ENCODE results near the gene WDPCP.
"Not testable (repeated sequence)": the region's sequence is repeated elsewhere in the genome, so short reads cannot be mapped to it uniquely, and the experiment has no call there.

WDPCP gene

DNA sequence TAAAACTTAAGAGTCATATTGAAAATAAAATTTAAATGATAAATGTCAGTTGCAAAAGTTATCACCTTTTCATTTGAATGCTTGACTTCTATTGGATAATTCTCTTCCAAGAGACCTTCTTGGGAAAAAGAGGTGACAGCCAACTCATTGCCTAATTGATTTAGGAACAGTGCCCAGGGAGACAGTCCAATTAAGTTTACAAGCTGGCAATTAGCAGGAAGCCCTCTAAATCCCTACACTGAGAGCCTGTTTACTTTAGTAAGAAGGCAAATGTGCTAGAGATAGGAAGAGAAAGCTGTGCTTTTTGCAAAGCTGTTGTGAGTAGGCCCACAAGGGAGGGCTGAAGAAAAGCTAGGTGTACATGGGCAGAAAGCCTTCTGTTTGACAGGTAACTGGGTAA, 189.1 kb downstream of the WDPCP start:
- H3K4me2 ChIP-seq: no peak overlapping the region
- no peak overlapping the region for H3K4me3 ChIP-seq
- TF ChIP-seq Cebpa-rat (IDR thresholded peaks at IDR 0.05): no peak

DNA sequence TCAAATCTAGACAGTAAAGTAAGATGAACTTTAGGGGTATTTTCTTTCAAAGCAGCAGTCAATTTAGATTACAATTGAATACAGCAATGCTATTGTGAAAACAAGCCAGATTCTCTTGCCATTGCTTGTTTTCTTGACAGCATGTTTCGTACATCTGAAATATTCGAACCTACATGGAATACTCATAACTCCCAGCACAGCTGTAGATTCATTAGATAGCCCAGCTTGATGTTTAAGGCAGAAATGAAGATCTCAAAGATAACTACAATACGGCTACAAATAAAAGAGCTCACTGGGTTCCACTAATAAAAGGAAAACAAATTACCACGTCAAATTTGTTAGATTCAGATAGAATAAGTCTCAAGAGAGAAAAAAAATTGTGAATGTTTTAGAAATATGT, 208.8 kb downstream of the WDPCP start:
- no peak for TF ChIP-seq Cebpa-rat (IDR thresholded peaks at IDR 0.05)

More for the DNA sequence above, 189.1 kb downstream of the WDPCP start:
- H3K9ac ChIP-seq: no peak overlapping the region
- H3K27me3 ChIP-seq: no peaks in the 10 kb centered on the region
- no peaks in the 10 kb centered on the region for H4K20me1 ChIP-seq
- H3K36me3 ChIP-seq: peaks cover 10% of the 10 kb centered on the region
- no peak overlapping the region for H3K27ac ChIP-seq
- H3K4me1 ChIP-seq: no peaks in the 10 kb centered on the region
- H3K9me3 ChIP-seq: 0 out of 2 replicates have a peak, but pooled peaks cover 6% of the 10 kb centered on the region

GRCh38 chr2:63378589-63378988, 209.7 kb downstream of the WDPCP start:
- H3K4me2 ChIP-seq: no peak overlapping the region

More for the DNA sequence above, 208.8 kb downstream of the WDPCP start:
- Histone ChIP-seq H4K20me1 (no peaks in the 10 kb centered on the region), H3K9ac (no peak overlapping the region), H3K36me3 (no peaks in the 10 kb centered on the region), H3K27ac (no peak overlapping the region), H3K4me1 (peaks cover 5% of the 10 kb centered on the region; the same call in 1 of the 2 replicates), H3K4me3 (no peak overlapping the region), H3K27me3 (no peaks in the 10 kb centered on the region), H3K4me2 (no peak overlapping the region), H3K9me3 (peaks cover 3% of the 10 kb centered on the region; the same call in 1 of the 2 replicates)

DNA sequence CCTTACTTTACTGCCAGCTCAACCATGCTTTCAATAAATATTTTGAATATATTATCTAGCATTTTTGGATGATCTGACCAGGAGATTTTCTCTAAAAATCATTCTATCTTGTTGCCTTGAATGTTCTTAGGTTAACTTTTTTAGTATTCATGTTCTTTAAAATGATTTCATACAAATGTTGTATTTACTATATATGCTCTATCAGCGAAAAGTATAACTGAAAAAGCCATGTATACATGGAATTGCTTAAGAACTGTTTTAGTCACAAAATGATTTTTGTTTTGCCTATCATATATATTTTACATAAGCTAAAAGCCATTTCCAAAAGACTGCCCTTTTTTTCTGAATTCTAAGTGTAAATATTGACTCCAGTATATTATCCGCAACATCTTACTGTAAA, 213.9 kb downstream of the WDPCP start:
- Histone ChIP-seq H3K4me2 (no peak overlapping the region), H3K4me3 (no peak overlapping the region), H3K36me3 (no peaks in the 10 kb centered on the region), H3K27me3 (no peaks in the 10 kb centered on the region), H3K9me3 (peaks cover 9% of the 10 kb centered on the region; the same call in 1 of the 2 replicates), H4K20me1 (no peaks in the 10 kb centered on the region), H3K27ac (no peak overlapping the region), H3K4me1 (no peaks in the 10 kb centered on the region), H3K9ac (no peak overlapping the region)
- no peak for TF ChIP-seq Cebpa-rat (IDR thresholded peaks at IDR 0.05)

More at GRCh38 chr2:63378589-63378988, 209.7 kb downstream of the WDPCP start:
- no peak overlapping the region for H3K4me3 ChIP-seq
- no peak for TF ChIP-seq Cebpa-rat (IDR thresholded peaks at IDR 0.05)
- peaks cover 4% of the 10 kb centered on the region; the same call in 1 of the 2 replicates for H3K4me1 ChIP-seq
- H3K9ac ChIP-seq: no peak overlapping the region
- H4K20me1 ChIP-seq: no peaks in the 10 kb centered on the region
- no peak overlapping the region for H3K27ac ChIP-seq
- peaks cover 3% of the 10 kb centered on the region; the same call in 1 of the 2 replicates for H3K9me3 ChIP-seq
- no peaks in the 10 kb centered on the region for H3K36me3 ChIP-seq
- no peaks in the 10 kb centered on the region for H3K27me3 ChIP-seq

DNA sequence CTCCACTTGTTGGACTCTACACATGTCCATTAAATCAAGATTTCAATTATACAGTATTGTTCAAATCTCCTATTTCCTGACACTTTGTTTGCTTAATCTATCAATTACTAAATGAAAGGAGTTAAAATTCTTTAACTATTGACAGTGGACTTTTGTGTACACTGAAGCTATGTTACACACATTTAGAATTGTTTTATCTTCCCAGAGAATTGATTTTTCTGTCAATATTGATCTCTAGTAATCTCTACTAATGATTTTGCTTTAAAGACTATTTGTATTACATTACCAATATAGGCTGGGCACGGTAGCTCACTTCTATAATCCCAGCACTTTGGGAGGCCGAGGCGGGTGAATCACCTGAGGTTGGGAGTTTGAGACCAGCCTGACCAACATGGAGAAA, 215.7 kb downstream of the WDPCP start:
- Histone ChIP-seq H3K4me3 (no peak overlapping the region), H4K20me1 (no peaks in the 10 kb centered on the region), H3K36me3 (no peaks in the 10 kb centered on the region), H3K9ac (no peak overlapping the region), H3K4me1 (no peaks in the 10 kb centered on the region), H3K4me2 (no peak overlapping the region), H3K27me3 (no peaks in the 10 kb centered on the region), H3K9me3 (peaks cover 9% of the 10 kb centered on the region; the same call in 1 of the 2 replicates), H3K27ac (no peak overlapping the region)
- TF ChIP-seq Cebpa-rat (IDR thresholded peaks at IDR 0.05): no peak

GRCh38 chr2:63369146-63369545, 219.1 kb downstream of the WDPCP start:
- no peak for TF ChIP-seq Cebpa-rat (IDR thresholded peaks at IDR 0.05)
- Histone ChIP-seq H3K9ac (no peak overlapping the region), H3K27me3 (no peaks in the 10 kb centered on the region), H3K4me1 (no peaks in the 10 kb centered on the region), H4K20me1 (no peaks in the 10 kb centered on the region), H3K4me2 (no peak overlapping the region), H3K36me3 (no peaks in the 10 kb centered on the region), H3K4me3 (no peak overlapping the region), H3K9me3 (peaks cover 9% of the 10 kb centered on the region; the same call in 1 of the 2 replicates), H3K27ac (no peak overlapping the region)

DNA sequence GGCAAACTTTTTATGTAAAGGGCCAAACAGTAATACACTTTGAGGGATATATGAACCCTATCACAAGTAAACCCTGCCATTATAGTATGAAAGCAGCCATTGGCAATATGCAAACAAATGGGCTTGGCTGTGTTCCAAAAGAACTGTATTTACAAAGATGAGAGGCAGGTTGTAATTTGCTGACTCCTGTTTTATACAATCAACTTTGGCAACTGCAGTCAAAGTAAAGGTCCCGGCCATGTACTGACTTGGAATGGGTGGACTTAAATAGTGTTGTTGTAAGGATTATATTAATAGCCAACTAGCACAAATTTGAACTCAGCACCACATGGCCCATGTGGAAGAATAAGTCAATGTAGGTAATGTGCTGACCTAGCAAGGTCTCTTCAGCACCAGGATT, 223.4 kb downstream of the WDPCP start:
- Histone ChIP-seq H3K9me3 (no peaks in the 10 kb centered on the region), H3K27ac (no peak overlapping the region), H3K36me3 (no peaks in the 10 kb centered on the region), H3K9ac (no peak overlapping the region), H3K4me2 (no peak overlapping the region), H3K4me1 (no peaks in the 10 kb centered on the region), H3K4me3 (no peak overlapping the region), H4K20me1 (no peaks in the 10 kb centered on the region), H3K27me3 (no peaks in the 10 kb centered on the region)
- TF ChIP-seq Cebpa-rat (IDR thresholded peaks at IDR 0.05): no peak

GRCh38 chr2:63357722-63358121, 230.6 kb downstream of the WDPCP start:
- not testable (repeated sequence) for H3K9ac ChIP-seq, H3K27ac ChIP-seq, H3K36me3 ChIP-seq, H4K20me1 ChIP-seq, H3K27me3 ChIP-seq, H3K4me2 ChIP-seq, H3K4me1 ChIP-seq, H3K4me3 ChIP-seq
- H3K9me3 ChIP-seq: peaks cover 22% of the 10 kb centered on the region; the same call in 1 of the 2 replicates

DNA sequence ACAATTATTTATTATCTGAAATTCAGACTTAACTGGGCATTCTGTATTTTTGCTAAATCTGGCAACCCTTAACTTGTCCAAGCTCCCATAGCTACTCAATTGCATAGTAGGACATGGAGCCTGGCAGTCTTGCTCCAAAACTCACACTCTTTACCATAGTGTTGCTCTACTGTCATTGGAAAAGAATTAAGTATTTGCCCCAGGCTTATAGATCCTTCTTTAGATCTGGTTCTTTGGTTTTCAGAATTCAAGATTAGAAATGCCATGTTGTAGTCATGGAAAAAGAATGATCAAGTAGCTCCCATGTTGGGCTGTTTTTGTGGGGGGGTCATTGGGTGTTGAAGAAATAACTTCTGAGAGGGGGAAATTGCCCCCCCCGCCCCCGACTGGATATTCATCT, 240.9 kb downstream of the WDPCP start:
- Histone ChIP-seq H3K4me2 (no peak overlapping the region), H3K36me3 (no peaks in the 10 kb centered on the region), H3K9ac (no peak overlapping the region), H3K27ac (no peak overlapping the region), H3K4me3 (no peak overlapping the region), H3K9me3 (peaks cover 21% of the 10 kb centered on the region), H4K20me1 (no peaks in the 10 kb centered on the region), H3K27me3 (no peaks in the 10 kb centered on the region), H3K4me1 (no peaks in the 10 kb centered on the region)
- TF ChIP-seq Cebpa-rat (IDR thresholded peaks at IDR 0.05): no peak

GRCh38 chr2:63346411-63346810, 241.9 kb downstream of the WDPCP start:
- Histone ChIP-seq H3K36me3 (no peaks in the 10 kb centered on the region), H3K4me3 (no peak overlapping the region), H3K27me3 (no peaks in the 10 kb centered on the region), H4K20me1 (no peaks in the 10 kb centered on the region), H3K9ac (no peak overlapping the region), H3K27ac (no peak overlapping the region), H3K9me3 (peaks cover 25% of the 10 kb centered on the region), H3K4me1 (no peaks in the 10 kb centered on the region), H3K4me2 (no peak overlapping the region)
- no peak for TF ChIP-seq Cebpa-rat (IDR thresholded peaks at IDR 0.05)

GRCh38 chr2:63345285-63345633, 243.0 kb downstream of the WDPCP start:
- Histone ChIP-seq H3K4me2 (no peak overlapping the region), H3K27me3 (no peaks in the 10 kb centered on the region), H3K9me3 (peaks cover 25% of the 10 kb centered on the region), H4K20me1 (no peaks in the 10 kb centered on the region), H3K4me3 (no peak overlapping the region), H3K4me1 (no peaks in the 10 kb centered on the region), H3K9ac (no peak overlapping the region), H3K36me3 (no peaks in the 10 kb centered on the region), H3K27ac (no peak overlapping the region)
- TF ChIP-seq Cebpa-rat (IDR thresholded peaks at IDR 0.05): no peak
